ENCODE measurements around the gene WDHD1.

WDHD1 gene

GRCh38 chr14:54946500-54946899, 80.4 kb downstream of the WDHD1 start:
- no peaks in the 10 kb centered on the region for H3F3A ChIP-seq (ENCODE audit: insufficient read depth)
- H3K27ac ChIP-seq (ENCODE audit: low read depth, low read length): no peak overlapping the region
- no peaks in the 10 kb centered on the region for H3K9me2 ChIP-seq (replicated peaks; ENCODE audit: insufficient read depth, low read length)
- no peak overlapping the region for H3K9ac ChIP-seq (ENCODE audit: low read length)
- H3K27me3 ChIP-seq (ENCODE audit: low read length): no peaks in the 10 kb centered on the region
- no peak overlapping the region for H3K4me2 ChIP-seq (ENCODE audit: low read depth, low read length, poor library complexity, severe bottlenecking)
- no peak overlapping the region for H2AFZ ChIP-seq (ENCODE audit: low read depth, low read length, severe bottlenecking)
- no peak overlapping the region for H3K4me3 ChIP-seq (ENCODE audit: insufficient read depth, low read length, poor library complexity, severe bottlenecking)
- no peaks in the 10 kb centered on the region for H3K9me3 ChIP-seq (ENCODE audit: insufficient read depth, low read length)
- no peaks in the 10 kb centered on the region for H4K20me1 ChIP-seq (ENCODE audit: low read depth, low read length)
- H3K79me2 ChIP-seq (ENCODE audit: insufficient read depth, low read length): no peaks in the 10 kb centered on the region
- TF ChIP-seq EZH2phosphoT487 (conservative IDR thresholded peaks at IDR 0.05; ENCODE audit: low read length): no peak
- TF ChIP-seq CTCF (IDR thresholded peaks at IDR 0.05; ENCODE audit: insufficient read depth, low read length, poor library complexity, severe bottlenecking): no peak
- peaks cover 4% of the 10 kb centered on the region; the same call in 1 of the 2 replicates for H3K36me3 ChIP-seq (ENCODE audit: low read length)

GRCh38 chr14:54944737-54945391, 82.0 kb downstream of the WDHD1 start:
- Histone ChIP-seq H3K9me2 (replicated peaks; ENCODE audit: insufficient read depth, low read length) (no peaks in the 10 kb centered on the region), H3K27me3 (ENCODE audit: low read length) (no peaks in the 10 kb centered on the region), H3K9me3 (ENCODE audit: insufficient read depth, low read length) (no peaks in the 10 kb centered on the region), H3F3A (ENCODE audit: insufficient read depth) (no peaks in the 10 kb centered on the region), H2AFZ (ENCODE audit: low read depth, low read length, severe bottlenecking) (no peak overlapping the region), H3K4me2 (ENCODE audit: low read depth, low read length, poor library complexity, severe bottlenecking) (no peak overlapping the region), H3K36me3 (ENCODE audit: low read length) (peaks cover 18% of the 10 kb centered on the region), H4K20me1 (ENCODE audit: low read depth, low read length) (no peaks in the 10 kb centered on the region), H3K27ac (ENCODE audit: low read depth, low read length) (no peak overlapping the region), H3K79me2 (ENCODE audit: insufficient read depth, low read length) (no peaks in the 10 kb centered on the region), H3K4me3 (ENCODE audit: insufficient read depth, low read length, poor library complexity, severe bottlenecking) (no peak overlapping the region), H3K9ac (ENCODE audit: low read length) (no peak overlapping the region)
- TF ChIP-seq CTCF (IDR thresholded peaks at IDR 0.05; ENCODE audit: insufficient read depth, low read length, poor library complexity, severe bottlenecking) (no peak), EZH2phosphoT487 (conservative IDR thresholded peaks at IDR 0.05; ENCODE audit: low read length) (no peak)

- Histone ChIP-seq H3K4me3 (ENCODE audit: insufficient read depth, low read length, poor library complexity, severe bottlenecking) (no peak overlapping the region), H3K9me3 (ENCODE audit: insufficient read depth, low read length) (no peaks in the 10 kb centered on the region), H3K27ac (ENCODE audit: low read depth, low read length) (no peak overlapping the region), H4K20me1 (ENCODE audit: low read depth, low read length) (no peaks in the 10 kb centered on the region), H3K36me3 (ENCODE audit: low read length) (peaks cover 28% of the 10 kb centered on the region), H3K79me2 (ENCODE audit: insufficient read depth, low read length) (no peaks in the 10 kb centered on the region), H3K27me3 (ENCODE audit: low read length) (no peaks in the 10 kb centered on the region), H2AFZ (ENCODE audit: low read depth, low read length, severe bottlenecking) (no peak overlapping the region), H3K4me2 (ENCODE audit: low read depth, low read length, poor library complexity, severe bottlenecking) (no peak overlapping the region), H3K9ac (ENCODE audit: low read length) (no peak overlapping the region), H3K9me2 (replicated peaks; ENCODE audit: insufficient read depth, low read length) (no peaks in the 10 kb centered on the region), H3F3A (ENCODE audit: insufficient read depth) (no peaks in the 10 kb centered on the region)
- TF ChIP-seq EZH2phosphoT487 (conservative IDR thresholded peaks at IDR 0.05; ENCODE audit: low read length) (no peak), CTCF (IDR thresholded peaks at IDR 0.05; ENCODE audit: insufficient read depth, low read length, poor library complexity, severe bottlenecking) (no peak)
Observed at GRCh38 chr14:54942913-54943312, 84.0 kb downstream of the WDHD1 start.

Data from SU-DHL-6 (cell line).